ENCODE measurements around the gene SOWAHA. TPM values are rescaled to one million over a fixed set of nuclear protein-coding genes. Genes with fewer than 3 reads are reported as not detected.
A peak's percentile ranks its signal among the peaks of the same experiment; 100 is the strongest.

SOWAHA gene
- total and polyA plus RNA-seq, 2 of the 4 experiments (the other 2 are of a cell fraction), result 0.03 TPM; not detected in 1

- H4K5ac ChIP-seq (ENCODE audit: low read depth, low read length), result no peak overlapping the region
- TF ChIP-seq NFE2L2 (IDR thresholded peaks at IDR 0.05; ENCODE audit: low read depth, low read length) (no peak), CEBPB (IDR thresholded peaks at IDR 0.05; ENCODE audit: low read depth, low read length) (no peak), RFX5 (IDR thresholded peaks at IDR 0.05; ENCODE audit: low read depth, low read length) (no peak), SMC3 (IDR thresholded peaks at IDR 0.05; ENCODE audit: low read depth, low read length) (no peak), MAFK (IDR thresholded peaks at IDR 0.05; ENCODE audit: low read depth, low read length) (no peak), CTCF (conservative IDR thresholded peaks at IDR 0.05; ENCODE audit: low read depth, low read length) (no peak), ELK1 (IDR thresholded peaks at IDR 0.05; ENCODE audit: borderline replicate concordance, low read depth, low read length) (no peak), CHD1 (IDR thresholded peaks at IDR 0.05; ENCODE audit: low read depth, low read length) (no peak), BHLHE40 (IDR thresholded peaks at IDR 0.05; ENCODE audit: low read depth, low read length) (no peak), RCOR1 (IDR thresholded peaks at IDR 0.05; ENCODE audit: insufficient replicate concordance, low read length) (no peak), POLR2A (IDR thresholded peaks at IDR 0.05; ENCODE audit: low read depth, low read length) (no peak), MXI1 (IDR thresholded peaks at IDR 0.05; ENCODE audit: borderline replicate concordance, low read depth, low read length) (no peak), MAZ (IDR thresholded peaks at IDR 0.05; ENCODE audit: borderline replicate concordance, low read depth, low read length) (no peak), FOS (IDR thresholded peaks at IDR 0.05; ENCODE audit: low read depth, low read length) (no peak)
- TF ChIP-seq, protein P1, sequence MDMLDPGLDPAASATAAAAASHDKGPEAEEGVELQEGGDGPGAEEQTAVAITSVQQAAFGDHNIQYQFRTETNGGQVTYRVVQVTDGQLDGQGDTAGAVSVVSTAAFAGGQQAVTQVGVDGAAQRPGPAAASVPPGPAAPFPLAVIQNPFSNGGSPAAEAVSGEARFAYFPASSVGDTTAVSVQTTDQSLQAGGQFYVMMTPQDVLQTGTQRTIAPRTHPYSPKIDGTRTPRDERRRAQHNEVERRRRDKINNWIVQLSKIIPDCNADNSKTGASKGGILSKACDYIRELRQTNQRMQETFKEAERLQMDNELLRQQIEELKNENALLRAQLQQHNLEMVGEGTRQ (IDR thresholded peaks at IDR 0.05; ENCODE audit: low read depth, low read length), result no peak
- BruUV-seq (replicated peaks), result no TSS peak
- no peak for ATAC-seq (ENCODE audit: low read depth)
- no peak overlapping the region for H4K91ac ChIP-seq (ENCODE audit: insufficient read depth, low read depth, low read length)
- H4K8ac ChIP-seq (ENCODE audit: low read depth in 2 of 2, low read length in 2 of 2), result no peak overlapping the region
- H3K27me3 ChIP-seq (ENCODE audit: control insufficient read depth, insufficient read depth, low read length), result no peaks in the 10 kb centered on the region
- no peak overlapping the region for H2AK9ac ChIP-seq (replicated peaks; ENCODE audit: low read depth, low read length, poor library complexity)
- no peak overlapping the region for H3K9ac ChIP-seq (ENCODE audit: low read depth, low read length)
- in situ Hi-C loops (cut with MboI; ENCODE audit: low sequenced_read_pairs) (no loop called here), dilution Hi-C loops (cut with HindIII; ENCODE audit: low sequenced_read_pairs, unreplicated experiment) (no loop called here), intact Hi-C loops (cut with micrococcal nuclease) (loop anchor here (2.0 to 5.0 kb wide), 4 partner anchors 45 to 314 kb away; partner anchors contain the start of gene SEPTIN8)
- no peak overlapping the region for H3K56ac ChIP-seq (ENCODE audit: extremely low read depth, insufficient read depth, low read length)
- peaks cover 6% of the 10 kb centered on the region; the same call in 1 of the 2 replicates for H3K36me3 ChIP-seq (ENCODE audit: control insufficient read depth, insufficient read depth, low read length)
- H2BK120ac ChIP-seq (ENCODE audit: low read depth, low read length), result 0 out of 2 replicates have a peak overlapping the region, but pooled peaks have one; percentile 10
- DNase-seq, result no peak
- H3K4me2 ChIP-seq (ENCODE audit: low read depth, low read length), result no peak overlapping the region
- H2BK5ac ChIP-seq (ENCODE audit: low read depth, low read length, poor library complexity, severe bottlenecking), result no peak overlapping the region
- H3K27ac ChIP-seq (ENCODE audit: insufficient read depth, low read length), result no peak overlapping the region
- H3K9me3 ChIP-seq (ENCODE audit: control insufficient read depth, insufficient read depth, low read length), result no peaks in the 10 kb centered on the region
- H3K23ac ChIP-seq (ENCODE audit: low read depth, low read length), result no peak overlapping the region
- no peak overlapping the region for H2AK5ac ChIP-seq (ENCODE audit: low read depth, low read length)
- WGBS, 2 experiments (ENCODE audit: extremely low coverage in 2 of 2, insufficient read length in 1 of 2), result no CpG with 5 or more reads among the region's 3 CpGs
- no peak overlapping the region for H2BK15ac ChIP-seq (ENCODE audit: low read depth, low read length)
- POLR2A ChIA-PET (ENCODE audit: unreplicated experiment), result no interaction called here
- peaks cover 8% of the 10 kb centered on the region; the same call in 1 of the 2 replicates for H3K4me1 ChIP-seq (ENCODE audit: control insufficient read depth, insufficient read depth, low read length)
- CTCF ChIA-PET, result interaction anchor here (1.3 to 2.7 kb wide), 2 partner anchors 67 to 71 kb away, joined by 3 to 22 read pairs; no protein-coding TSS in a partner anchor
- no peaks in the 10 kb centered on the region for H3K9me1 ChIP-seq (ENCODE audit: insufficient read depth, low read length)
- peaks cover 0 to 2% of the 10 kb centered on the region in 2 experiments; a peak in 1 of 4 replicates for H3K79me1 ChIP-seq (ENCODE audit: low read depth in 1 of 2, low read length in 2 of 2)
- H3K18ac ChIP-seq (ENCODE audit: low read depth, low read length), result 0 out of 2 replicates have a peak overlapping the region, but pooled peaks have one; percentile 6
- no peak overlapping the region for H2BK20ac ChIP-seq (ENCODE audit: low read depth, low read length)
- no peak overlapping the region for H3K4me3 ChIP-seq (ENCODE audit: insufficient read depth, low read depth, low read length)
- no peak overlapping the region for H2AFZ ChIP-seq (replicated peaks; ENCODE audit: low read length, poor library complexity)
- no peak overlapping the region for H3K4ac ChIP-seq (ENCODE audit: low read depth, low read length)
- H3K14ac ChIP-seq (replicated peaks; ENCODE audit: low read depth, low read length), result no peak overlapping the region
- no peaks in the 10 kb centered on the region for H4K20me1 ChIP-seq (ENCODE audit: insufficient read depth, low read length)
Observed at GRCh38 chr5:132821350-132821749, 8.2 kb downstream of the SOWAHA start.
